GM23248 (cell line): ENCODE data around the gene KIF1A. TPM values are rescaled to one million over a fixed set of nuclear protein-coding genes. Genes with fewer than 3 reads are reported as not detected.
"Not testable (repeated sequence)": the region's sequence is repeated elsewhere in the genome, so short reads cannot be mapped to it uniquely, and the experiment has no call there.

Experiments used
- DNase-seq: peaks from one replicate; pipeline ENCODE4 v3.0.0-alpha.2; 2015
- H2AFZ ChIP-seq: fragments of 200-600 bp; sonication (generic); 2 replicates; pipeline ENCODE4 v1.6.1; 2016; ENCODE audit warnings: antibody characterized with exemption
- H3F3A ChIP-seq: fragments of 200-600 bp; sonication (generic); 2 replicates; pipeline ENCODE4 v1.6.1; 2016; ENCODE audit warnings: mild to moderate bottlenecking, antibody characterized with exemption, mixed run types; ENCODE audit not compliant: insufficient read depth
- H3K27ac ChIP-seq: fragments of 200-600 bp; sonication (generic); 2 replicates; pipeline ENCODE4 v1.5.1; 2016; ENCODE audit warnings: mild to moderate bottlenecking
- H3K27me3 ChIP-seq: fragments of 200-600 bp; sonication (generic); replicated peaks from 2 replicates; pipeline ENCODE4 v1.6.1; 2016; ENCODE audit warnings: mild to moderate bottlenecking; ENCODE audit not compliant: insufficient read depth
- H3K36me3 ChIP-seq: fragments of 200-600 bp; sonication (generic); 2 replicates; pipeline ENCODE4 v1.6.1; 2016; ENCODE audit warnings: low read depth, mild to moderate bottlenecking
- H3K4me1 ChIP-seq: fragments of 200-600 bp; sonication (generic); 2 replicates; pipeline ENCODE4 v1.6.1; 2016; ENCODE audit warnings: mild to moderate bottlenecking; ENCODE audit not compliant: insufficient read depth
- H3K4me2 ChIP-seq: fragments of 200-600 bp; sonication (generic); one replicate; pipeline ENCODE4 v1.6.1; 2016; ENCODE audit warnings: mild to moderate bottlenecking; ENCODE audit not compliant: unreplicated experiment
- H3K4me3 ChIP-seq: fragments of 200-600 bp; sonication (generic); 2 replicates; pipeline ENCODE4 v1.5.1; 2016; ENCODE audit warnings: mild to moderate bottlenecking
- H3K79me2 ChIP-seq: fragments of 200-600 bp; sonication (generic); 2 replicates; pipeline ENCODE4 v1.6.1; 2016; ENCODE audit warnings: mild to moderate bottlenecking; ENCODE audit not compliant: insufficient read depth
- H3K9ac ChIP-seq: fragments of 200-600 bp; sonication (generic); 2 replicates; pipeline ENCODE4 v1.6.1; 2016; ENCODE audit warnings: mild to moderate bottlenecking
- H3K9me2 ChIP-seq: fragments of 200-600 bp; sonication (generic); 2 replicates; pipeline ENCODE4 v1.6.1; 2016; ENCODE audit warnings: mixed run types, mild to moderate bottlenecking, moderate library complexity; ENCODE audit not compliant: insufficient read depth
- H3K9me3 ChIP-seq: fragments of 200-600 bp; sonication (generic); one replicate; pipeline ENCODE4 v1.6.1; 2017; ENCODE audit warnings: low read depth
- H4K20me1 ChIP-seq: fragments of 200-600 bp; sonication (generic); 2 replicates; pipeline ENCODE4 v1.6.0; 2016; ENCODE audit not compliant: insufficient read depth
- EZH2 ChIP-seq: fragments of 200-600 bp; sonication (generic); IDR thresholded peaks from 2 replicates; pipeline ENCODE4 v1.6.1; 2018; ENCODE audit warnings: antibody characterized with exemption, mild to moderate bottlenecking; ENCODE audit not compliant: insufficient read depth, poor library complexity, severe bottlenecking
- EZH2phosphoT487 ChIP-seq: fragments of 200-600 bp; sonication (generic); IDR thresholded peaks from 2 replicates; pipeline ENCODE4 v1.6.1; 2018; ENCODE audit warnings: antibody characterized with exemption, moderate library complexity, mild to moderate bottlenecking, low read depth; ENCODE audit not compliant: insufficient read depth
- WGBS, 2 experiments: methylation state at CpG; one replicate each; pipeline ENCODE4 v1.1.6; 2015 to 2017; ENCODE audit warnings: low lambda C conversion rate in 2 of 2, low coverage in 1 of 2; ENCODE audit errors: missing lambda C conversion rate in 2 of 2; 5-methylcytosine and 5-hydroxymethylcytosine counted together
- in situ Hi-C: fragments of 300-500 bp; cut with MboI; formaldehyde crosslinking; loops from 2 replicates; pipeline ENCODE4 v1.15.0; 2020
- polyA plus RNA-seq: library from polyadenylated mRNA; unstranded; fragments of >200 nt; fragmentation: Nextera tagmentation; extraction: Ambion mirVana; gene quantifications from 2 replicates; pipeline ENCODE4 v1.2.1, GENCODE V29; 2016
- total RNA-seq: library from RNA; depleted of rRNA; stranded (reverse); fragments of >200 nt; shearing (Covaris generic); gene quantifications from 2 replicates; pipeline ENCODE4 v1.2.3, GENCODE V29; 2014

KIF1A gene
- total and polyA plus RNA-seq, 2 experiments from 2014 or later, result under 0.01 to 0.05 TPM

DNA sequence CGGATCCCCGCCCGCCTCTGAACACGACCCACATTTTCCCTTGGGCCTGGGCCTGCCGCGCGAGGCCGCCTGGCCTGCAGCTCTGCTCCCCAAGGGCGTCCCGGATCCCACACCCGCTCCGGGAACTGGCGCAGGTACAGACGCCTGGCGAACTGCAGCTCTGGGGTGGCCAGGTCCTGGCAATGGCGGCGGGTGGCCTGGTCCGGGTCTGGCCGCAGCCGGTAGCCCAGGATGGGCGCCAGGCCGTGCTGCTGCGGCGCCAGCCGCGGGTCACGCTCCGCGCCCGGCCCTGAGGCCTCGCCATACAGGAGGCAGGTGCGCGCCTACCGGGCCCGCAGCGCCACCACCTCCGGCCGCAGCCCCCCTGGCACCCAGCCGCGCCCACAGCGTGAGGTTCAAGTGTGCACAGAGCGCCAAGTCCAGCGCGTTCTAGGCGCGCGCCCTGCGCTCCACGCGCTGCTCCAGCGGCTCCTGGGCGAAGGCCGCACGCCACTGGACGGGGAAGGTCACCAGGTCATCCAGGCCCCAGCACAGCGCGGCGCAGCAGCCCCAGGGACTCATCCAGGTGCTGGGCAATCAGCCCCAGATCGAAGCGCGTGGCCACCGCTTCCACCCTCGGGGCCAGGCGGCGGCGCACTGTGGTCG, 118.8 kb downstream of the KIF1A start:
- H4K20me1 ChIP-seq, result no peaks in the 10 kb centered on the region
- WGBS, 2 experiments, result 87 to 88% methylated on average over 54 to 67 of the region's 67 CpGs
- no peak overlapping the region for H3K27ac ChIP-seq
- TF ChIP-seq EZH2phosphoT487 (no peak), EZH2 (no peak)
- H3K9me2 ChIP-seq, result no peaks in the 10 kb centered on the region
- no peaks in the 10 kb centered on the region for H3K9me3 ChIP-seq
- no peak for DNase-seq
- no peak overlapping the region for H3K4me2 ChIP-seq
- no peaks in the 10 kb centered on the region for H3F3A ChIP-seq
- H3K36me3 ChIP-seq, result no peaks in the 10 kb centered on the region
- peaks cover 15% of the 10 kb centered on the region; the same call in 1 of the 2 replicates for H3K27me3 ChIP-seq
- no peak overlapping the region for H2AFZ ChIP-seq
- no peak overlapping the region for H3K4me3 ChIP-seq
- H3K9ac ChIP-seq, result no peak overlapping the region
- no peaks in the 10 kb centered on the region for H3K79me2 ChIP-seq
- in situ Hi-C loops, result no loop called here
- no peaks in the 10 kb centered on the region for H3K4me1 ChIP-seq

DNA sequence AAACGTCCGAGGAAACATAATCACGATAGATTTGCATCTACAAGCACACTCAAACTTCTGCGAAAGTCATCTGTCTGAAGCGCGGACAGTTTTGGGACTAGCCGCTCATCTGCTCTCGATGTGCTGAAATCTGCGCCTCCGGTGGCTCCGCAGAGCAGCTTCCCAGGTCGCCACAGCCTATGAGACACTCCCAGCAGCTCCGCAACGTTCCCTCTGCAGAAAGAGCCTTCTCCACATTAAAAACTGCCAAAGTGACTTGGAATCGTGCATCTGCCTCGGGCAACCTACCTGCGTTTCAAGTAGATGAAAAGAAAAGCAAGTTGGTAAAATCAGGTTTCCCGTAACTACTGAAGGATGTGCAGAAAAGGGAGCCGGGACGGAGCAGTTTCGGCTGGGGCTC, 119.4 kb downstream of the KIF1A start:
- H3K27me3 ChIP-seq, result peaks cover 13% of the 10 kb centered on the region; the same call in 1 of the 2 replicates
- H3K4me3 ChIP-seq, H3K4me1 ChIP-seq, H3K79me2 ChIP-seq, H3K27ac ChIP-seq, H3K9me2 ChIP-seq, H3K9ac ChIP-seq, H3K4me2 ChIP-seq, H3K36me3 ChIP-seq, H2AFZ ChIP-seq, H3F3A ChIP-seq, in situ Hi-C loops, H3K9me3 ChIP-seq, H4K20me1 ChIP-seq, DNase-seq: not testable (repeated sequence)
- 59 to 65% methylated on average over 15 to 16 of the region's 21 CpGs for WGBS, 2 experiments

DNA sequence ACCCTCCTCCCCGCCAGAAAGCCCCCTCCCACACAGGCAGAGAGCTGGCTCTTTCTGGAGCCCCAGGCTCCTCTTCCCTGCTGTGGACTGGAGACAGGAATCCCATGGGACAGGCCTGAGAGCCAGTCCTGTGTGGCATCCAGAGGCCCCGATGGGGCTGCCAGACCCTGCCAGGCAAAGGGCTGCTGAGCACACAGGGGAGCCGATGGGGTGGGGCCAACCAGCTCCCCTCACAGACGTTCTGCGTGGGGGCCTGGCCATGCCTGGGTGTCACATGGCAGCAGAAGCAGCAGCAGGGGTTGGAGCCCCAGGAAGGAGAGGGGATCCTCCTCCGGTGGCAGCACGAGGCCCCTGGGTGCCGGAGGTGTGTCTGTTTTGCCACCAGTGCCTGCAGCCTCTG, 120.2 kb downstream of the KIF1A start:
- in situ Hi-C loops, H3K4me2 ChIP-seq, H4K20me1 ChIP-seq, H3K4me1 ChIP-seq, H3K27ac ChIP-seq, H3K9me2 ChIP-seq, H3K9ac ChIP-seq, H3F3A ChIP-seq, H3K27me3 ChIP-seq, H3K4me3 ChIP-seq, H3K36me3 ChIP-seq, DNase-seq, H3K79me2 ChIP-seq, H2AFZ ChIP-seq, H3K9me3 ChIP-seq: not testable (repeated sequence)
- 2 to 6% methylated on average over 7 to 8 of the region's 8 CpGs for WGBS, 2 experiments

DNA sequence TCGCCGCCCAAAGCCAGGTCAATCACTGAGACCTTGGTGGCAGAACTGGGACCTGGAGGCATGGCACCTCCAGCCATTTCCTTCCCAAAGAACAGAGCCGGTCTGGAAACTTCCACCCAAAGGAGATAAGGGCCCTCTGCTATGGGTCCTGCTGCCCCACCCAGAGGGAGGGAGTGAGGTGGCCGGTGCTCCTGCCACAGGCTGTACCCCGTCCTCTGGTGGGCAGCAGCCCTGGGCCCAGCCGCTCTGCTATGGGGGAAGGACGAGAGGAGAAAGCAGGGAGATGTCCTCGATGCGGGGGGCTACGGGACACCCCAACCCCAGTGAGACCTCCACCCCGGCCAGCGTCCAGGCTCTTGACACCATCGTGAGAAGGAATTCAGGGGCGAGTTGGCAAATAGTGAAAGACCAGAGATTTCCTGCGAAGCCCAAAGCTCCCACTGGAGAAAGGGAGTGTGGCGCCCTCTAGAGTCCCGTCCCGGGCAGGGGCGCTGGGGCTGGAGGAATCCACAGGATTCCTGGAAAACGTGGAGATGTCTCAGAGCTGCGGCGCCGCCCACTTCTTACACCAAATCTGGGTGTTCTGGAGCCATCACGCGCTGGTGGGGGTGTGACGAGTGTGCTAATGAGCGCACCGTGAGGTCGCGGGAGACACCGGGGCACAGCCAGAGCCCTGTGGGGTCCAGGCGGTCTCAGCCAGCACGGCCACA, 121.0 kb downstream of the KIF1A start:
- WGBS, 2 experiments, result 43 to 53% methylated on average over 5 to 7 of the region's 33 CpGs
- H3K9me3 ChIP-seq, H3K27ac ChIP-seq, H3K36me3 ChIP-seq, H3K4me1 ChIP-seq, H3F3A ChIP-seq, H3K9me2 ChIP-seq, H3K4me2 ChIP-seq, H3K79me2 ChIP-seq, H4K20me1 ChIP-seq, DNase-seq, H2AFZ ChIP-seq, H3K27me3 ChIP-seq, H3K4me3 ChIP-seq, H3K9ac ChIP-seq, in situ Hi-C loops: not testable (repeated sequence)

DNA sequence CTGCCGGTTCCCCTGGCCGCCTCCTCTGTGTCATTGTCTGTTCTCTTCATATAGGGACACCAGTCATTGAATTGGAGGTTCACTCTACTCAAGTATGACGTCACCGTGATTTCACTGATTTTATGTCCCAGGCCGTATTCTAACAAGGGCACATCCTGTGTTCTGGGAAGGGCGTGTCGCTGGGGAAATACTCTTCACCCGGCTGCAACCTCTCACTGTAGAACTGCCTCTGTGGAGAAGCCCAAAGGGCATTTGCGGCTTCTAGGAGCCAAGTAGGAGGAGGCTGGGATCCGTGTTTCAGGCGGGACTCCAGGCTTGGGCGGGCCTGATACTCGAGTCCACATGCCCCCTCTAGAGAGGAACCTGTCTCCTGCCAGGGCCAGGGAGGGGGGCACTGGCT, 123.5 kb downstream of the KIF1A start:
- H3K27me3 ChIP-seq, H3K27ac ChIP-seq, H3K79me2 ChIP-seq, H3K4me3 ChIP-seq, H3K4me1 ChIP-seq, H3K9me2 ChIP-seq, DNase-seq, in situ Hi-C loops, H3K9ac ChIP-seq, H4K20me1 ChIP-seq, H2AFZ ChIP-seq, H3K36me3 ChIP-seq, H3K9me3 ChIP-seq, H3K4me2 ChIP-seq, H3F3A ChIP-seq: not testable (repeated sequence)
- WGBS, 2 experiments, result 74% methylated on average over 3 of the region's 13 CpGs; no CpG with 5 or more reads in 1 of the 2 experiments

DNA sequence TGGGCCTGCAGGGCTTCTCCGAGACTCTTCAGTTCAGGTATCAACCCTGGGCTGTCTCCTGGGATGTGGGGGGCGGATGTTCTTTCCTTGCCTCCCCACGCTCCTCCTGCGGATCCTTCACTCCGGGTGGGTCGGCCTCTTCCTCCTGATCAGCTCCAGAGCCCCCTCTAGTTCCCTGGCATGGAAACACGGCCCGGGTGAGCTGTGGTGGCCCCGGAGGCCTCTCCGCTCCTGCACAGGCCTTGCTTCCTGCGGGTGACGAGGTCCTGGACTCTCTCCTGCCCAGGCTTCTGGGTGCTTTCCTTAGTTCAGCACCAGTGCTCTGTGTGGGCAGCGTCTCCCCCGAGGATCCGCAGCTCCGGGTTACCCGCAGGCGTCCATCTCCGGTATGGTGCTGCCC, 124.4 kb downstream of the KIF1A start:
- H3K9ac ChIP-seq, H3K36me3 ChIP-seq, H4K20me1 ChIP-seq, H3K9me3 ChIP-seq, DNase-seq, H2AFZ ChIP-seq, H3K4me2 ChIP-seq, H3K9me2 ChIP-seq, H3K79me2 ChIP-seq, H3K4me1 ChIP-seq, H3K27ac ChIP-seq, H3K27me3 ChIP-seq, H3F3A ChIP-seq, in situ Hi-C loops, H3K4me3 ChIP-seq: not testable (repeated sequence)
- no CpG with 5 or more reads among the region's 19 CpGs for WGBS, 2 experiments

DNA sequence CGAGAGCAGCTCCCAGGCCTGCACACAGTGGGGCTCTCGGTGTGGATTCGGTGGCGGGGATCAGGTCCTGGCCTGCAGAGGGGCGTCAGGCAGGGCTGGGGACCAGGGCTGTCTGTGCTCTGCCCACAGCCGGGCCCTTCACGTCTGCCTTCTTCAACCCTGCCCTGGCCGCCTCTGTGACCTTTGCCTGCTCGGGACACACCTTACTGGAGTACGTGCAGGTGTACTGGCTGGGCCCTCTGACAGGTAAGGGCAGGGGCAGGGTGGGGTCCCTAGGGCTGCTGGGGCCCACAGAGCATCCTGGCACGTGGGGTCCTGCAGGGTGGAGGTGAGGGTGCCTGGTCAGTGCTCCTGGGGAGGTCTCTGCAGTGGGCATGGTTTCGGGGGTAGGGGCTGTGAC, 125.7 kb downstream of the KIF1A start:
- DNase-seq, H3K4me3 ChIP-seq, H3K4me1 ChIP-seq, H3K9me2 ChIP-seq, H4K20me1 ChIP-seq, in situ Hi-C loops, H3F3A ChIP-seq, H3K9ac ChIP-seq, H3K79me2 ChIP-seq, H3K4me2 ChIP-seq, H2AFZ ChIP-seq, H3K9me3 ChIP-seq, H3K36me3 ChIP-seq, H3K27me3 ChIP-seq, H3K27ac ChIP-seq: not testable (repeated sequence)
- no CpG with 5 or more reads among the region's 12 CpGs for WGBS, 2 experiments
